ENCODE measurements around the gene MITF. TPM values are rescaled to one million over a fixed set of nuclear protein-coding genes. Genes with fewer than 3 reads are reported as not detected.

MITF gene
- total and polyA plus RNA-seq, 3 donors from 2014 or later: 5.5 to 9.0 (median 5.8) TPM

- TF ChIP-seq POLR2A (IDR thresholded peaks at IDR 0.05): no peak
- TF ChIP-seq, protein P1, sequence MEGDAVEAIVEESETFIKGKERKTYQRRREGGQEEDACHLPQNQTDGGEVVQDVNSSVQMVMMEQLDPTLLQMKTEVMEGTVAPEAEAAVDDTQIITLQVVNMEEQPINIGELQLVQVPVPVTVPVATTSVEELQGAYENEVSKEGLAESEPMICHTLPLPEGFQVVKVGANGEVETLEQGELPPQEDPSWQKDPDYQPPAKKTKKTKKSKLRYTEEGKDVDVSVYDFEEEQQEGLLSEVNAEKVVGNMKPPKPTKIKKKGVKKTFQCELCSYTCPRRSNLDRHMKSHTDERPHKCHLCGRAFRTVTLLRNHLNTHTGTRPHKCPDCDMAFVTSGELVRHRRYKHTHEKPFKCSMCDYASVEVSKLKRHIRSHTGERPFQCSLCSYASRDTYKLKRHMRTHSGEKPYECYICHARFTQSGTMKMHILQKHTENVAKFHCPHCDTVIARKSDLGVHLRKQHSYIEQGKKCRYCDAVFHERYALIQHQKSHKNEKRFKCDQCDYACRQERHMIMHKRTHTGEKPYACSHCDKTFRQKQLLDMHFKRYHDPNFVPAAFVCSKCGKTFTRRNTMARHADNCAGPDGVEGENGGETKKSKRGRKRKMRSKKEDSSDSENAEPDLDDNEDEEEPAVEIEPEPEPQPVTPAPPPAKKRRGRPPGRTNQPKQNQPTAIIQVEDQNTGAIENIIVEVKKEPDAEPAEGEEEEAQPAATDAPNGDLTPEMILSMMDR (IDR thresholded peaks at IDR 0.05): no peak
- H3K4me1 ChIP-seq: no peaks in the 10 kb centered on the region
- no peaks in the 10 kb centered on the region for H3K9me3 ChIP-seq
- H3K4me3 ChIP-seq: no peak overlapping the region
- DNase-seq: no peak
- H3K36me3 ChIP-seq (ENCODE audit: low read depth, missing control alignments): no peaks in the 10 kb centered on the region
- intact Hi-C loops (cut with DNase I; ENCODE audit: low total_unique reads): no loop called here
- H3K27ac ChIP-seq: no peak overlapping the region
- H3K27me3 ChIP-seq: no peaks in the 10 kb centered on the region
- 93 to 95% methylated on average over 14 of the region's 14 CpGs for WGBS, 2 donors
These were observed 139.8 kb downstream of the MITF start for GRCh38 chr3:69879051-69879450.

- 91 to 94% methylated on average over 4 of the region's 4 CpGs for WGBS, 2 donors
These were observed 140.9 kb downstream of the MITF start for GRCh38 chr3:69880069-69880640.

GRCh38 chr3:69881051-69881450, 141.8 kb downstream of the MITF start:
- Histone ChIP-seq H3K27me3 (no peaks in the 10 kb centered on the region), H3K36me3 (ENCODE audit: low read depth, missing control alignments) (no peaks in the 10 kb centered on the region), H3K9me3 (no peaks in the 10 kb centered on the region), H3K4me1 (no peaks in the 10 kb centered on the region), H3K4me3 (no peak overlapping the region), H3K27ac (no peak overlapping the region)
- intact Hi-C loops (cut with DNase I; ENCODE audit: low total_unique reads): no loop called here
- DNase-seq: no peak
- WGBS, 2 donors: 81 to 88% methylated on average over 1 of the region's 1 CpG
- TF ChIP-seq POLR2A (IDR thresholded peaks at IDR 0.05): no peak
- TF ChIP-seq, protein P1 (IDR thresholded peaks at IDR 0.05): no peak

More at GRCh38 chr3:69880069-69880640, 140.9 kb downstream of the MITF start:
- no peak for TF ChIP-seq POLR2A (IDR thresholded peaks at IDR 0.05)
- TF ChIP-seq, protein P1 (IDR thresholded peaks at IDR 0.05): no peak
- H3K27ac ChIP-seq: no peak overlapping the region
- no peaks in the 10 kb centered on the region for H3K9me3 ChIP-seq
- intact Hi-C loops (cut with DNase I; ENCODE audit: low total_unique reads): no loop called here
- H3K27me3 ChIP-seq: no peaks in the 10 kb centered on the region
- H3K4me3 ChIP-seq: no peak overlapping the region
- DNase-seq: no peak
- H3K36me3 ChIP-seq (ENCODE audit: low read depth, missing control alignments): no peaks in the 10 kb centered on the region
- H3K4me1 ChIP-seq: no peaks in the 10 kb centered on the region

GRCh38 chr3:69881756-69882428, 142.6 kb downstream of the MITF start:
- TF ChIP-seq, protein P1 (IDR thresholded peaks at IDR 0.05): no peak
- TF ChIP-seq POLR2A (IDR thresholded peaks at IDR 0.05): no peak
- WGBS, 2 donors: 92 to 93% methylated on average over 5 of the region's 5 CpGs
- H3K27me3 ChIP-seq: no peaks in the 10 kb centered on the region
- H3K27ac ChIP-seq: no peak overlapping the region
- no peaks in the 10 kb centered on the region for H3K36me3 ChIP-seq (ENCODE audit: low read depth, missing control alignments)
- no peaks in the 10 kb centered on the region for H3K4me1 ChIP-seq
- H3K9me3 ChIP-seq: no peaks in the 10 kb centered on the region
- H3K4me3 ChIP-seq: no peak overlapping the region
- intact Hi-C loops (cut with DNase I; ENCODE audit: low total_unique reads): no loop called here
- DNase-seq: no peak

- DNase-seq: no peak
- WGBS, 2 donors: 81 to 86% methylated on average over 4 of the region's 4 CpGs
These were observed 143.3 kb downstream of the MITF start for GRCh38 chr3:69882560-69882959.

More at GRCh38 chr3:69882560-69882959, 143.3 kb downstream of the MITF start:
- intact Hi-C loops (cut with DNase I; ENCODE audit: low total_unique reads): no loop called here
- Histone ChIP-seq H3K4me3 (no peak overlapping the region), H3K36me3 (ENCODE audit: low read depth, missing control alignments) (no peaks in the 10 kb centered on the region), H3K9me3 (no peaks in the 10 kb centered on the region), H3K27ac (no peak overlapping the region), H3K27me3 (no peaks in the 10 kb centered on the region), H3K4me1 (no peaks in the 10 kb centered on the region)
- TF ChIP-seq, protein P1 (IDR thresholded peaks at IDR 0.05): no peak
- TF ChIP-seq POLR2A (IDR thresholded peaks at IDR 0.05): no peak
